ENCODE data around the gene FKBP5. TPM values are rescaled to one million over a fixed set of nuclear protein-coding genes. Genes with fewer than 3 reads are reported as not detected.

FKBP5 gene
- total and polyA plus RNA-seq, 9 donors = 36.2 to 231 (median 142) TPM

- no peak for DNase-seq
- H3K27ac ChIP-seq = no peak overlapping the region
- H3K4me3 ChIP-seq = no peak overlapping the region
- intact Hi-C loops (cut with DNase I) = no loop called here
- TF ChIP-seq POLR2A (IDR thresholded peaks at IDR 0.05) (no peak), CTCF (IDR thresholded peaks at IDR 0.05) (no peak), EP300 (IDR thresholded peaks at IDR 0.05) (no peak)
- H3K9me3 ChIP-seq = no peaks in the 10 kb centered on the region
- no peaks in the 10 kb centered on the region for H3K36me3 ChIP-seq
- WGBS, 3 donors = 57 to 63% (median 63%) methylated on average over 3 of the region's 3 CpGs
- no peaks in the 10 kb centered on the region for H3K27me3 ChIP-seq
- H3K4me1 ChIP-seq (ENCODE audit: insufficient read depth) = peaks cover 10% of the 10 kb centered on the region
These were observed 23.8 kb downstream of the FKBP5 start for GRCh38 chr6:35664945-35665344.

- Histone ChIP-seq H3K4me1 (ENCODE audit: insufficient read depth) (peaks cover 10% of the 10 kb centered on the region), H3K27ac (no peak overlapping the region), H3K27me3 (no peaks in the 10 kb centered on the region), H3K4me3 (no peak overlapping the region), H3K36me3 (no peaks in the 10 kb centered on the region), H3K9me3 (no peaks in the 10 kb centered on the region)
- intact Hi-C loops (cut with DNase I) = no loop called here
- TF ChIP-seq POLR2A (IDR thresholded peaks at IDR 0.05) = no peak
- no peak for TF ChIP-seq CTCF (IDR thresholded peaks at IDR 0.05)
- TF ChIP-seq EP300 (IDR thresholded peaks at IDR 0.05) = no peak
- 51 to 62% (median 54%) methylated on average over 7 of the region's 7 CpGs for WGBS, 3 donors
- DNase-seq = no peak
These were observed 25.1 kb downstream of the FKBP5 start for GRCh38 chr6:35663447-35664235.

GRCh38 chr6:35662999-35663398 is 25.7 kb downstream of the FKBP5 start:
- H3K27ac ChIP-seq = no peak overlapping the region

GRCh38 chr6:35654883-35655282 is 33.8 kb downstream of the FKBP5 start:
- intact Hi-C loops (cut with DNase I) = no loop called here
- H3K27ac ChIP-seq = no peak overlapping the region
- no peaks in the 10 kb centered on the region for H3K27me3 ChIP-seq
- TF ChIP-seq EP300 (IDR thresholded peaks at IDR 0.05) = no peak
- H3K9me3 ChIP-seq = no peaks in the 10 kb centered on the region
- DNase-seq = no peak
- 89 to 92% (median 89%) methylated on average over 3 of the region's 3 CpGs for WGBS, 3 donors
- H3K36me3 ChIP-seq = no peaks in the 10 kb centered on the region
- H3K4me3 ChIP-seq = no peak overlapping the region
- no peaks in the 10 kb centered on the region for H3K4me1 ChIP-seq (ENCODE audit: insufficient read depth)

More at GRCh38 chr6:35662999-35663398, 25.7 kb downstream of the FKBP5 start:
- Histone ChIP-seq H3K27me3 (no peaks in the 10 kb centered on the region), H3K36me3 (no peaks in the 10 kb centered on the region), H3K4me1 (ENCODE audit: insufficient read depth) (peaks cover 7% of the 10 kb centered on the region), H3K9me3 (no peaks in the 10 kb centered on the region), H3K4me3 (no peak overlapping the region)
- no peak for DNase-seq
- TF ChIP-seq CTCF (IDR thresholded peaks at IDR 0.05) = no peak
- no peak for TF ChIP-seq POLR2A (IDR thresholded peaks at IDR 0.05)
- no peak for TF ChIP-seq EP300 (IDR thresholded peaks at IDR 0.05)
- intact Hi-C loops (cut with DNase I) = no loop called here
- WGBS, 3 donors = 19 to 25% (median 22%) methylated on average over 7 of the region's 7 CpGs

- no peak for TF ChIP-seq POLR2A (IDR thresholded peaks at IDR 0.05)
- no peak for TF ChIP-seq CTCF (IDR thresholded peaks at IDR 0.05)
- no peak for TF ChIP-seq EP300 (IDR thresholded peaks at IDR 0.05)
- Histone ChIP-seq H3K27me3 (no peaks in the 10 kb centered on the region), H3K4me1 (ENCODE audit: insufficient read depth) (peaks cover 3% of the 10 kb centered on the region), H3K4me3 (no peak overlapping the region), H3K27ac (no peak overlapping the region), H3K9me3 (no peaks in the 10 kb centered on the region), H3K36me3 (no peaks in the 10 kb centered on the region)
- intact Hi-C loops (cut with DNase I) = no loop called here
- WGBS, 3 donors = 73 to 81% (median 75%) methylated on average over 3 of the region's 3 CpGs
- DNase-seq = no peak
These were observed 37.5 kb downstream of the FKBP5 start for GRCh38 chr6:35651244-35651643.

Data from ovary (tissue), 9 donors.